ENCODE data around the gene PHACTR1.

The PHACTR1 gene

GRCh38 chr6:13328875-13329183 lies 612.3 kb downstream of the PHACTR1 start:
- TF ChIP-seq CTCF (IDR thresholded peaks at IDR 0.05; ENCODE audit: low read depth, low read length), result no peak
- DNase-seq (ENCODE audit: low read depth, low spot score), result no peak
- H3K4me3 ChIP-seq (ENCODE audit: low read depth, low read length), result peak overlapping the region; percentile 87
- in situ Hi-C loops (cut with HindIII; ENCODE audit: low sequenced_read_pairs), result no loop called here

DNA sequence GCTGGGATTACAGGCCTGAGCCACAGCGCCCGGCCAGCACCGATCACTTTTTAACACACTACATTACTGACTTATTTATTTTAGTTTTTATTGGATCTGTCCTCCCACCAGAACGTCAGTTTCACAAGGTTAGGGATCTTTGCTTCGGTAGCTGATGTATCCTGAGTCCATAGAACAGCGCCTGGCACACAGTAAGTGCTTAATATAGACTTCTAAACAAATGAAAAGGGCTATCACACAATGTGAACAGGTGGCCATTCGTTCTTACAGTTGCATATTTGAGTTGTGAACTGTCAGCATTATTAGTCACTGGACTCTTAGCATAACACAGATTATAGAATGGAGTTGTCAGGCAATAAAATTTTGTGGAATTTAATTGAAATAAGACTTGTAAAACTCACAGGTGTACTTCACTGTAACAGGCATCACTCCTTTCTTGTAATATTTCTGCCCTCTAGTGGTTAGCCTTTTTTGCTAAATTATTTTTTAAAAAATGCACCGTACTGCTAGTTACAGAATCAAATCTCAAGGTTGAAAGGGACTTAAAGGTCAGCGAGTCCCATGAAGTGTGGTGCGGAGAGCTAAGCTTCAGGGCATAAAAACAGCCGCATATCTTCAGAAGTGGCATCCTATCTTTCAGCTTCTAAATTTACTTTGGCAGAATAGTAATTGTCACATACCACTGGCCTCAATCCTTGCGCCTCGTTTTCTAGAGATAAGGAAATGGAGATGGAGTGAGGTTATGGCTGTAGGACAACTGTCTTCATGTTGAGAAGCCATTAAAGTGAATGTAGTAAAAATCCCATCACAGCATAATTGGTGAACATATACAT lies 615.2 kb downstream of the PHACTR1 start:
- peak; percentile 39 for DNase-seq (ENCODE audit: low read depth, low spot score)
- no peak overlapping the region for H3K4me3 ChIP-seq (ENCODE audit: low read depth, low read length)
- TF ChIP-seq CTCF (IDR thresholded peaks at IDR 0.05; ENCODE audit: low read depth, low read length), result peak; percentile 56
- in situ Hi-C loops (cut with HindIII; ENCODE audit: low sequenced_read_pairs), result no loop called here

DNA sequence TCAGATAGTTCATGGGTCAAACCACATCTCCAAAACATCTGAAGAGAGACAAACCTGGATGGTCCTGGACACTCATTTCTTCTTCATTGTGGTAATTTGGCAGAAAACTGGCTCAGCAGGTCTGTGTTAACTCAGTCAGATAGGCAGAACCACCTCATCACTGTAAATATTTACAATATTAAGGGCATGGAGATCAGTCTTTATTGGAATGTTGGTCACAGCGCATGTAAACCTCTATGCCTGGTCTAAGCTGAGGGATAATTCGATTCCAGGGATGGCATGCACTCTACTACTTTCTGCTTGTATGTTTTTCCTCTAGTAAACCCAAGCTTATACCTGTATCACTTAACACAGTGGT lies 615.8 kb downstream of the PHACTR1 start:
- no peak for TF ChIP-seq CTCF (IDR thresholded peaks at IDR 0.05; ENCODE audit: low read depth, low read length)
- in situ Hi-C loops (cut with HindIII; ENCODE audit: low sequenced_read_pairs), result no loop called here

DNA sequence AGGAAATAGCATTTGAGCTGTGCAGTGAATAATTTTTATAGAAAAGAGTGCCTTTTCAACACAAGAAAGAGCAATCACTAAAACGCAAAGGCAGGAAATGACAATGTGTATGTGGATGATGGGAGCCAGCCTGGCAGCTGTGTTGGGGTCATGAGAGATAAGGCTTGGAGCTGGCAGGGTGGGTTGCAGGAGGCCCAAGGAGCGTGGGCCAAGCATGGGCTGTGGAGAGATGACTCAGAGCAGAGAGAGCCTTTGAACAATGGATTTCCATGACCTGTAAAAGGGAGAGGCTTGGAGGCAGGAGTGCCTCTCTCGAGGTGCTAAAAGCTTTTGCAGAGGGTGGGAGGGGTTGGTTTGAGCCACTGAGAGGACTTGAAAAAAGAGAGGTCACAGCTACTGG lies 618.4 kb downstream of the PHACTR1 start:
- in situ Hi-C loops (cut with HindIII; ENCODE audit: low sequenced_read_pairs), result no loop called here
- H3K4me3 ChIP-seq (ENCODE audit: low read depth, low read length), result no peak overlapping the region
- no peak for TF ChIP-seq CTCF (IDR thresholded peaks at IDR 0.05; ENCODE audit: low read depth, low read length)
- no peak for DNase-seq (ENCODE audit: low read depth, low spot score)

More for the DNA sequence above, 615.8 kb downstream of the PHACTR1 start:
- no peak overlapping the region for H3K4me3 ChIP-seq (ENCODE audit: low read depth, low read length)
- no peak for DNase-seq (ENCODE audit: low read depth, low spot score)

- TF ChIP-seq CTCF (IDR thresholded peaks at IDR 0.05; ENCODE audit: low read depth, low read length), result peak; percentile 87
- peak; percentile 88 for DNase-seq (ENCODE audit: low read depth, low spot score)
- in situ Hi-C loops (cut with HindIII; ENCODE audit: low sequenced_read_pairs), result no loop called here
- no peak overlapping the region for H3K4me3 ChIP-seq (ENCODE audit: low read depth, low read length)
Observed at GRCh38 chr6:13336553-13336952, 620.0 kb downstream of the PHACTR1 start.

- in situ Hi-C loops (cut with HindIII; ENCODE audit: low sequenced_read_pairs), result no loop called here
- no peak for DNase-seq (ENCODE audit: low read depth, low spot score)
- no peak overlapping the region for H3K4me3 ChIP-seq (ENCODE audit: low read depth, low read length)
- TF ChIP-seq CTCF (IDR thresholded peaks at IDR 0.05; ENCODE audit: low read depth, low read length), result no peak
Observed at GRCh38 chr6:13338038-13338437, 621.5 kb downstream of the PHACTR1 start.
